Astrocyte (in vitro differentiated cells and primary cell): ENCODE data around the gene EXD3. TPM values are rescaled to one million over a fixed set of nuclear protein-coding genes. Genes with fewer than 3 reads are reported as not detected.

ENCODE experiments used
- DNase-seq: peaks from one replicate; pipeline ENCODE4 v3.0.0-alpha.2; 2010; ENCODE audit warnings: low read depth
- FAIRE-seq: peaks from 2 replicates; lab custom pipeline; 2011; peaks lifted over from hg19 to GRCh38; lab: Jason Lieb, UNC
- H2AFZ ChIP-seq: 2 replicates; pipeline ENCODE4 v1.6.0; 2012; ENCODE audit warnings: low read depth, low read length, inconsistent platforms
- H3K27ac ChIP-seq: 2 replicates; pipeline ENCODE4 v1.5.1; 2011; ENCODE audit warnings: low read depth, low read length, inconsistent platforms
- H3K27me3 ChIP-seq: 2 replicates; pipeline ENCODE4 v1.6.0; 2011; ENCODE audit warnings: low read length, inconsistent platforms; ENCODE audit not compliant: insufficient read depth
- H3K36me3 ChIP-seq: 2 replicates; pipeline ENCODE4 v1.5.1; 2011; ENCODE audit warnings: low read length, inconsistent platforms; ENCODE audit not compliant: insufficient read depth
- H3K4me1 ChIP-seq: 2 replicates; pipeline ENCODE4 v1.5.1; 2011; ENCODE audit warnings: low read length, inconsistent platforms; ENCODE audit not compliant: insufficient read depth
- H3K4me2 ChIP-seq: 2 replicates; pipeline ENCODE4 v1.6.0; 2012; ENCODE audit warnings: low read length, inconsistent platforms
- H3K4me3 ChIP-seq: 2 replicates; pipeline ENCODE4 v1.5.1; 2011; ENCODE audit warnings: low read depth, mild to moderate bottlenecking, low read length, inconsistent platforms; ENCODE audit not compliant: insufficient read depth
- H3K79me2 ChIP-seq: 2 replicates; pipeline ENCODE4 v1.6.0; 2012; ENCODE audit warnings: mild to moderate bottlenecking, low read length, inconsistent platforms; ENCODE audit not compliant: insufficient read depth
- H3K9ac ChIP-seq: 2 replicates; pipeline ENCODE4 v1.6.0; 2012; ENCODE audit warnings: mild to moderate bottlenecking, low read length, inconsistent platforms
- H3K9me3 ChIP-seq: 2 replicates; pipeline ENCODE4 v1.5.1; 2012; ENCODE audit warnings: low read depth, mild to moderate bottlenecking, low read length, inconsistent platforms; ENCODE audit not compliant: insufficient read depth
- H4K20me1 ChIP-seq: 2 replicates; pipeline ENCODE4 v1.6.0; 2012; ENCODE audit warnings: low read length, inconsistent platforms; ENCODE audit not compliant: insufficient read depth
- H3K27ac Mint-ChIP-seq: one replicate; pipeline ENCODE4 v1.8.0; 2021; ENCODE audit warnings: mild to moderate bottlenecking, mixed read lengths; ENCODE audit not compliant: unreplicated experiment
- H3K27me3 Mint-ChIP-seq: one replicate; pipeline ENCODE4 v1.8.0; 2021; ENCODE audit warnings: low read depth, mixed read lengths; ENCODE audit not compliant: unreplicated experiment
- H3K36me3 Mint-ChIP-seq: one replicate; pipeline ENCODE4 v1.8.0; 2021; ENCODE audit warnings: low read depth, mixed read lengths; ENCODE audit not compliant: unreplicated experiment
- H3K4me1 Mint-ChIP-seq: one replicate; pipeline ENCODE4 v1.8.0; 2021; ENCODE audit warnings: low read depth, mixed read lengths; ENCODE audit not compliant: unreplicated experiment
- H3K4me3 Mint-ChIP-seq: one replicate; pipeline ENCODE4 v1.8.0; 2021; ENCODE audit warnings: mild to moderate bottlenecking, moderate library complexity, mixed read lengths; ENCODE audit not compliant: unreplicated experiment
- H3K9me3 Mint-ChIP-seq: one replicate; pipeline ENCODE4 v1.8.0; 2021; ENCODE audit warnings: mild to moderate bottlenecking, mixed read lengths; ENCODE audit not compliant: unreplicated experiment
- CTCF ChIP-seq: IDR thresholded peaks from 2 replicates; pipeline ENCODE4 v1.5.1; 2011; ENCODE audit warnings: low read depth, mild to moderate bottlenecking, inconsistent platforms, low read length, moderate library complexity; ENCODE audit not compliant: insufficient read depth
- EZH2 ChIP-seq: IDR thresholded peaks from 2 replicates; pipeline ENCODE4 v1.6.1; 2012; ENCODE audit warnings: mild to moderate bottlenecking, low read length, inconsistent platforms; ENCODE audit not compliant: insufficient read depth
- total RNA-seq: library from RNA; stranded (reverse); gene quantifications from 2 replicates; pipeline ENCODE4 v1.2.1, GENCODE V29; 2021

EXD3 gene
- total RNA-seq, 1 donor from 2014 or later: 8.5 TPM

GRCh38 chr9:137403269-137403668, 19.7 kb downstream of the EXD3 start:
- Mint-ChIP-seq H3K36me3 (peaks cover 17% of the 10 kb centered on the region), H3K9me3 (peaks cover 4% of the 10 kb centered on the region), H3K4me3 (no peak overlapping the region), H3K27ac (no peak overlapping the region), H3K4me1 (no peaks in the 10 kb centered on the region), H3K27me3 (no peaks in the 10 kb centered on the region)
- H2AFZ ChIP-seq: no peak overlapping the region
- H3K4me2 ChIP-seq: no peak overlapping the region
- no peaks in the 10 kb centered on the region for H3K36me3 ChIP-seq
- H3K27me3 ChIP-seq: no peaks in the 10 kb centered on the region
- H3K27ac ChIP-seq: no peak overlapping the region
- H4K20me1 ChIP-seq: peaks cover 17% of the 10 kb centered on the region
- H3K9ac ChIP-seq: no peak overlapping the region
- no peaks in the 10 kb centered on the region for H3K79me2 ChIP-seq
- H3K4me1 ChIP-seq: peaks cover 8% of the 10 kb centered on the region
- no peak for FAIRE-seq
- TF ChIP-seq CTCF (no peak), EZH2 (no peak)
- DNase-seq: no peak
- H3K4me3 ChIP-seq: no peak overlapping the region
- no peaks in the 10 kb centered on the region for H3K9me3 ChIP-seq

DNA sequence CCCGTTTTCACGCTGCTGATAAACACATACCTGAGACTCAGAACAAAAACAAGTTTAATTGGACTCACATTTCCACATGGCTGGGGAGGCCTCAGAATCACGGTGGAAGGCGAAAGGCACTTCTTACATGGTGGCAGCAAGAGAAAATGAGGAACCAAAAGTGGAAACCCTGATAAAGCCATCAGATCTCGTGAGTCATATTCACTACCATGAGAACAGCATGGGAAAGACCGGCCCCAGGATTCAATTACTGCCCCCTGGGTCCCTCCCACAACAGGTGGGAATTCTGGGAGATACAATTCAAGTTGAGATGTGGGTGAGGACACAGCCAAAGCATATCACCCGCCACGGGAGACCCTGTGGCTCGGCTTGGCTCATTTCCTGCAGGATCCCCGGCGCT, 20.2 kb downstream of the EXD3 start:
- Histone ChIP-seq H4K20me1 (peaks cover 20% of the 10 kb centered on the region), H2AFZ (no peak overlapping the region), H3K36me3 (no peaks in the 10 kb centered on the region), H3K4me1 (peaks cover 6% of the 10 kb centered on the region), H3K9me3 (no peaks in the 10 kb centered on the region), H3K4me2 (no peak overlapping the region), H3K27ac (no peak overlapping the region), H3K4me3 (no peak overlapping the region), H3K9ac (no peak overlapping the region), H3K27me3 (no peaks in the 10 kb centered on the region), H3K79me2 (no peaks in the 10 kb centered on the region)
- Mint-ChIP-seq H3K36me3 (peaks cover 17% of the 10 kb centered on the region), H3K4me3 (no peak overlapping the region), H3K27ac (no peak overlapping the region), H3K4me1 (no peaks in the 10 kb centered on the region), H3K27me3 (no peaks in the 10 kb centered on the region), H3K9me3 (peaks cover 4% of the 10 kb centered on the region)
- DNase-seq (no peak), FAIRE-seq (no peak)
- TF ChIP-seq EZH2: no peak
- TF ChIP-seq CTCF: no peak

DNA sequence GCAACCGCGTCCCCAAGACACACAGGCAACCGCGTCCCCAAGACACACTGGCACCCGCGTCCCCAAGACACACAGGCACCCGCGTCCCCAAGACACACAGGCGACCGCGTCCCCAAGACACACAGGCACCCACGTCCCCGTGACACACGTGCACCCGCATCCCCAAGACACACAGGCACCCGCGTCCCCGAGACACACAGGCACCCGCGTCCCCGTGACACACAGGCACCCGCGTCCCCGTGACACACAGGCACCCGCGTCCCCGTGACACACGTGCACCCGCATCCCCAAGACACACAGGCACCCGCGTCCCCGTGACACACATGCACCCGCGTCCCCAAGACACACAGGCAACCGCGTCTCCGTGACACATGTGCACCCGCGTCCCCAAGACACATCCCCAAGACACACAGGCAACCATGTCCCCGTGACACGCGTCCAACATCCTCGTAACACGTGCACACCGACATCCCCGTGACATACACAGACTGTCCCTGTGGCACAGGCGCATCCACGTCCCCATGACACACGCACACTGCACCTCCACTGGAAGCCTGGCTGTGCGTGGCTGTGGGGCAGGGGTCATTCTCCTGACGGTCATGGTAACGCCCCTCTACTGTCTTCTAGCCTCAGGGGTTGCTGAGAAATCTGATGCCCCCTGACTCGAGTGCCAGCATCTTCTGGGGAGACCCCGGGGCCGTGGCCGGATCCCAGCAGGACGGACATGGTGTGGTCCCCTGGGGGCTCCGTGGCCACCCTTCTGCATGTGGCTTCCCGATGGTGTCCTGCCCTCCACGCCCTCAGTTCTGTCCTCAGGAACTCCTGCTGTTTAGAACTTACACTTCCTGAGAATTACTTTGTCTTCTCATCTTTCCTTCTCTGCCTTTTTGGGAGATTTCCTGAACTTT, 24.1 kb downstream of the EXD3 start:
- Histone ChIP-seq H3K4me3 (no peak overlapping the region), H2AFZ (no peak overlapping the region), H3K27me3 (no peaks in the 10 kb centered on the region), H4K20me1 (peaks cover 12% of the 10 kb centered on the region), H3K9ac (no peak overlapping the region), H3K4me1 (peaks cover 6% of the 10 kb centered on the region), H3K27ac (no peak overlapping the region), H3K79me2 (no peaks in the 10 kb centered on the region), H3K9me3 (no peaks in the 10 kb centered on the region), H3K36me3 (no peaks in the 10 kb centered on the region), H3K4me2 (no peak overlapping the region)
- no peak overlapping the region for H3K4me3 Mint-ChIP-seq
- DNase-seq (no peak), FAIRE-seq (no peak)
- H3K36me3 Mint-ChIP-seq: peaks cover 22% of the 10 kb centered on the region
- H3K27ac Mint-ChIP-seq: no peak overlapping the region
- TF ChIP-seq CTCF (no peak), EZH2 (no peak)
- H3K4me1 Mint-ChIP-seq: no peaks in the 10 kb centered on the region
- peaks cover 8% of the 10 kb centered on the region for H3K9me3 Mint-ChIP-seq
- H3K27me3 Mint-ChIP-seq: no peaks in the 10 kb centered on the region
